Measurements from ENCODE around the gene PES1.
"Not testable (repeated sequence)": the region's sequence is repeated elsewhere in the genome, so short reads cannot be mapped to it uniquely, and the experiment has no call there.

PES1 gene

GRCh38 chr22:30574095-30574981 is 17.4 kb downstream of the PES1 start, which contains the start of gene GAL3ST1:
Gene GAL3ST1 (minus strand): TSS chr22:30574665. CDS start chr22:30557392, 17,273 bp downstream.
- H3K4me3 ChIP-seq (ENCODE audit: low read depth, low read length), result no peak within 1 kb of the TSS
- no peak for TF ChIP-seq CTCF (IDR thresholded peaks at IDR 0.05; ENCODE audit: borderline replicate concordance, insufficient read depth, low read depth, low read length)

- TF ChIP-seq CTCF (IDR thresholded peaks at IDR 0.05; ENCODE audit: borderline replicate concordance, insufficient read depth, low read depth, low read length), result no peak
- no peak overlapping the region for H3K4me3 ChIP-seq (ENCODE audit: low read depth, low read length)
Measured at GRCh38 chr22:30573594-30574094, 18.1 kb downstream of the PES1 start.

GRCh38 chr22:30572840-30573593 is 18.7 kb downstream of the PES1 start:
- H3K4me3 ChIP-seq (ENCODE audit: low read depth, low read length), result no peak overlapping the region
- TF ChIP-seq CTCF (IDR thresholded peaks at IDR 0.05; ENCODE audit: borderline replicate concordance, insufficient read depth, low read depth, low read length), result no peak

GRCh38 chr22:30572210-30572609 is 19.5 kb downstream of the PES1 start:
- TF ChIP-seq CTCF (IDR thresholded peaks at IDR 0.05; ENCODE audit: borderline replicate concordance, insufficient read depth, low read depth, low read length), result no peak
- no peak overlapping the region for H3K4me3 ChIP-seq (ENCODE audit: low read depth, low read length)

GRCh38 chr22:30569674-30570202 is 22.0 kb downstream of the PES1 start:
- H3K4me3 ChIP-seq (ENCODE audit: low read depth, low read length), result no peak overlapping the region
- TF ChIP-seq CTCF (IDR thresholded peaks at IDR 0.05; ENCODE audit: borderline replicate concordance, insufficient read depth, low read depth, low read length), result no peak

- no peak for TF ChIP-seq CTCF (IDR thresholded peaks at IDR 0.05; ENCODE audit: borderline replicate concordance, insufficient read depth, low read depth, low read length)
- H3K4me3 ChIP-seq (ENCODE audit: low read depth, low read length), result no peak overlapping the region
Measured at GRCh38 chr22:30568137-30568805, 23.4 kb downstream of the PES1 start.

GRCh38 chr22:30567277-30567676 is 24.4 kb downstream of the PES1 start:
- not testable (repeated sequence) for H3K4me3 ChIP-seq (ENCODE audit: low read depth, low read length)
